Stimulated activated CD8-positive, alpha-beta memory T cell treated with anti-CD3 and anti-CD28 coated beads, Interleukin-15, amount 100 ng/mL, for 4 hours (primary cell): ENCODE measurements around the gene RPL11.
"Not testable (repeated sequence)": the region's sequence is repeated elsewhere in the genome, so short reads cannot be mapped to it uniquely, and the experiment has no call there.

Experiments used
- DNase-seq, 2 donors: peaks; one replicate each; pipeline ENCODE4 v3.0.0-alpha.2; 2020; ENCODE audit warnings: low read depth in 2 of 2

Gene RPL11

GRCh38 chr1:23691499-23692307 is at the start of gene RPL11:
Gene RPL11 (plus strand): TSS chr1:23691806. CDS start chr1:23691824, 18 bp downstream.
- DNase-seq, result peak; percentile 71 to 81

GRCh38 chr1:23643736-23644554 is 47.7 kb upstream of the RPL11 start:
- DNase-seq, result no peak

- no peak for DNase-seq
Observed at GRCh38 chr1:23644555-23644866, 47.1 kb upstream of the RPL11 start.

GRCh38 chr1:23645338-23645737 is 46.3 kb upstream of the RPL11 start:
- DNase-seq, result no peak

GRCh38 chr1:23646091-23646490 is 45.5 kb upstream of the RPL11 start:
- DNase-seq, result no peak

GRCh38 chr1:23646541-23646940 is 45.1 kb upstream of the RPL11 start:
- DNase-seq, result no peak

GRCh38 chr1:23648576-23648975 is 43.0 kb upstream of the RPL11 start:
- DNase-seq, result no peak

GRCh38 chr1:23649157-23649556 is 42.4 kb upstream of the RPL11 start:
- DNase-seq, result not testable (repeated sequence)

- DNase-seq, result no peak
Observed at GRCh38 chr1:23650344-23650990, 41.1 kb upstream of the RPL11 start.

GRCh38 chr1:23651069-23651808 is 40.4 kb upstream of the RPL11 start:
- no peak for DNase-seq

GRCh38 chr1:23657659-23658275 is 33.8 kb upstream of the RPL11 start:
- no peak for DNase-seq

- DNase-seq, result no peak
Observed at GRCh38 chr1:23660671-23661070, 30.9 kb upstream of the RPL11 start.

GRCh38 chr1:23661887-23662286 is 29.7 kb upstream of the RPL11 start:
- DNase-seq, result no peak

GRCh38 chr1:23664837-23665795 is 26.5 kb upstream of the RPL11 start:
- no peak for DNase-seq

GRCh38 chr1:23667411-23667810 is 24.2 kb upstream of the RPL11 start:
- DNase-seq, result no peak

- DNase-seq, result no peak
Observed at GRCh38 chr1:23670709-23671108, 20.9 kb upstream of the RPL11 start.

- DNase-seq, result no peak
Observed at GRCh38 chr1:23673086-23673813, 18.4 kb upstream of the RPL11 start.

- no peak for DNase-seq
Observed at GRCh38 chr1:23679815-23680214, 11.8 kb upstream of the RPL11 start.

- no peak for DNase-seq
Observed at GRCh38 chr1:23682946-23683345, 8.7 kb upstream of the RPL11 start.

- DNase-seq, result no peak
Observed at GRCh38 chr1:23684415-23684814, 7.2 kb upstream of the RPL11 start.
